ENCODE data around the gene EMSY.

EMSY gene

GRCh38 chr11:76469141-76469540, 24.3 kb downstream of the EMSY start:
- Mint-ChIP-seq H3K9me3 (no peaks in the 10 kb centered on the region), H3K36me3 (peaks cover 36% of the 10 kb centered on the region), H3K4me1 (no peaks in the 10 kb centered on the region), H3K4me3 (no peak overlapping the region), H3K27ac (no peak overlapping the region), H3K27me3 (no peaks in the 10 kb centered on the region)
- ATAC-seq (ENCODE audit: low read depth) = no peak
- no peak for DNase-seq (ENCODE audit: low spot score in 2 of 2)

GRCh38 chr11:76471382-76471781, 26.6 kb downstream of the EMSY start:
- Mint-ChIP-seq H3K4me1 (peaks cover under 1% of the 10 kb centered on the region), H3K9me3 (no peaks in the 10 kb centered on the region), H3K4me3 (no peak overlapping the region), H3K27ac (no peak overlapping the region), H3K27me3 (no peaks in the 10 kb centered on the region), H3K36me3 (peaks cover 27% of the 10 kb centered on the region)
- no peak for ATAC-seq (ENCODE audit: low read depth)
- no peak for DNase-seq (ENCODE audit: low spot score in 2 of 2)

GRCh38 chr11:76480241-76480640, 35.4 kb downstream of the EMSY start:
- DNase-seq (ENCODE audit: low spot score in 2 of 2) (no peak), ATAC-seq (ENCODE audit: low read depth) (no peak)
- H3K27ac Mint-ChIP-seq = no peak overlapping the region
- H3K36me3 Mint-ChIP-seq = peaks cover 37% of the 10 kb centered on the region
- peaks cover 8% of the 10 kb centered on the region for H3K9me3 Mint-ChIP-seq
- H3K27me3 Mint-ChIP-seq = no peaks in the 10 kb centered on the region
- H3K4me1 Mint-ChIP-seq = peaks cover 3% of the 10 kb centered on the region
- no peak overlapping the region for H3K4me3 Mint-ChIP-seq

GRCh38 chr11:76491644-76492043, 46.8 kb downstream of the EMSY start:
- Mint-ChIP-seq H3K36me3 (peaks cover 18% of the 10 kb centered on the region), H3K27ac (no peak overlapping the region), H3K4me1 (peaks cover 2% of the 10 kb centered on the region), H3K9me3 (no peaks in the 10 kb centered on the region), H3K4me3 (no peak overlapping the region), H3K27me3 (no peaks in the 10 kb centered on the region)
- no peak for ATAC-seq (ENCODE audit: low read depth)
- DNase-seq (ENCODE audit: low spot score in 2 of 2) = no peak

- Mint-ChIP-seq H3K9me3 (no peaks in the 10 kb centered on the region), H3K27ac (no peak overlapping the region), H3K4me1 (peaks cover 2% of the 10 kb centered on the region), H3K36me3 (peaks cover 21% of the 10 kb centered on the region), H3K27me3 (no peaks in the 10 kb centered on the region), H3K4me3 (no peak overlapping the region)
- no peak for ATAC-seq (ENCODE audit: low read depth)
- no peak for DNase-seq (ENCODE audit: low spot score in 2 of 2)
Measured at GRCh38 chr11:76493040-76493439, 48.2 kb downstream of the EMSY start.

GRCh38 chr11:76493626-76494539, 49.1 kb downstream of the EMSY start:
- no peak for DNase-seq (ENCODE audit: low spot score in 2 of 2)
- Mint-ChIP-seq H3K4me3 (no peak overlapping the region), H3K9me3 (no peaks in the 10 kb centered on the region), H3K27ac (no peak overlapping the region), H3K27me3 (no peaks in the 10 kb centered on the region), H3K4me1 (peaks cover 2% of the 10 kb centered on the region), H3K36me3 (peaks cover 23% of the 10 kb centered on the region)
- ATAC-seq (ENCODE audit: low read depth) = no peak

- Mint-ChIP-seq H3K4me3 (no peak overlapping the region), H3K4me1 (no peaks in the 10 kb centered on the region), H3K27me3 (no peaks in the 10 kb centered on the region), H3K9me3 (no peaks in the 10 kb centered on the region), H3K36me3 (peaks cover 23% of the 10 kb centered on the region), H3K27ac (peak overlapping the region; percentile 38)
- ATAC-seq (ENCODE audit: low read depth) (no peak), DNase-seq (ENCODE audit: low spot score in 2 of 2) (no peak)
Measured at GRCh38 chr11:76495019-76495418, 50.2 kb downstream of the EMSY start.

- DNase-seq (ENCODE audit: low spot score in 2 of 2) (no peak), ATAC-seq (ENCODE audit: low read depth) (no peak)
- peaks cover 31% of the 10 kb centered on the region for H3K36me3 Mint-ChIP-seq
- H3K4me3 Mint-ChIP-seq = no peak overlapping the region
- H3K9me3 Mint-ChIP-seq = peaks cover 1% of the 10 kb centered on the region
- no peaks in the 10 kb centered on the region for H3K27me3 Mint-ChIP-seq
- no peaks in the 10 kb centered on the region for H3K4me1 Mint-ChIP-seq
- H3K27ac Mint-ChIP-seq = no peak overlapping the region
Measured at GRCh38 chr11:76496174-76496573, 51.4 kb downstream of the EMSY start.

- no peaks in the 10 kb centered on the region for H3K4me1 Mint-ChIP-seq
- no peak overlapping the region for H3K4me3 Mint-ChIP-seq
- no peak for DNase-seq (ENCODE audit: low spot score in 2 of 2)
- ATAC-seq (ENCODE audit: low read depth) = no peak
- H3K27me3 Mint-ChIP-seq = no peaks in the 10 kb centered on the region
- no peak overlapping the region for H3K27ac Mint-ChIP-seq
- H3K36me3 Mint-ChIP-seq = peaks cover 30% of the 10 kb centered on the region
- H3K9me3 Mint-ChIP-seq = peaks cover 5% of the 10 kb centered on the region
Measured at GRCh38 chr11:76501526-76502202, 56.8 kb downstream of the EMSY start.

- ATAC-seq (ENCODE audit: low read depth) (no peak), DNase-seq (ENCODE audit: low spot score in 2 of 2) (no peak)
- Mint-ChIP-seq H3K4me3 (no peak overlapping the region), H3K9me3 (no peaks in the 10 kb centered on the region), H3K27me3 (no peaks in the 10 kb centered on the region), H3K4me1 (no peaks in the 10 kb centered on the region), H3K36me3 (peaks cover 21% of the 10 kb centered on the region), H3K27ac (no peak overlapping the region)
Measured at GRCh38 chr11:76506833-76507232, 62.0 kb downstream of the EMSY start.

GRCh38 chr11:76510060-76511047, 65.5 kb downstream of the EMSY start:
- ATAC-seq (ENCODE audit: low read depth) (no peak), DNase-seq (ENCODE audit: low spot score in 2 of 2) (no peak)
- H3K9me3 Mint-ChIP-seq = no peaks in the 10 kb centered on the region
- H3K27ac Mint-ChIP-seq = no peak overlapping the region
- no peaks in the 10 kb centered on the region for H3K4me1 Mint-ChIP-seq
- no peaks in the 10 kb centered on the region for H3K27me3 Mint-ChIP-seq
- peaks cover 20% of the 10 kb centered on the region for H3K36me3 Mint-ChIP-seq
- H3K4me3 Mint-ChIP-seq = no peak overlapping the region

GRCh38 chr11:76512851-76513653, 68.2 kb downstream of the EMSY start:
- no peak overlapping the region for H3K4me3 Mint-ChIP-seq
- H3K4me1 Mint-ChIP-seq = no peaks in the 10 kb centered on the region
- H3K27me3 Mint-ChIP-seq = no peaks in the 10 kb centered on the region
- ATAC-seq (ENCODE audit: low read depth) (no peak), DNase-seq (ENCODE audit: low spot score in 2 of 2) (no peak)
- H3K36me3 Mint-ChIP-seq = peaks cover 15% of the 10 kb centered on the region
- H3K9me3 Mint-ChIP-seq = no peaks in the 10 kb centered on the region
- H3K27ac Mint-ChIP-seq = no peak overlapping the region

GRCh38 chr11:76513654-76514034, 68.8 kb downstream of the EMSY start:
- H3K36me3 Mint-ChIP-seq = peaks cover 13% of the 10 kb centered on the region
- DNase-seq (ENCODE audit: low spot score in 2 of 2) = no peak
- no peak for ATAC-seq (ENCODE audit: low read depth)
- no peak overlapping the region for H3K27ac Mint-ChIP-seq
- no peaks in the 10 kb centered on the region for H3K9me3 Mint-ChIP-seq
- H3K4me3 Mint-ChIP-seq = no peak overlapping the region
- H3K27me3 Mint-ChIP-seq = no peaks in the 10 kb centered on the region
- H3K4me1 Mint-ChIP-seq = no peaks in the 10 kb centered on the region
